Activated CD4-positive, alpha-beta T cell treated with anti-CD3 and anti-CD28 coated beads, Interleukin-2, amount 50 U/mL, for 1 hour (primary cell): ENCODE measurements around the gene SLC12A7.

ENCODE experiments used
- DNase-seq: peaks from one replicate; pipeline ENCODE4 v3.0.0-alpha.2; 2020

Gene SLC12A7

DNA sequence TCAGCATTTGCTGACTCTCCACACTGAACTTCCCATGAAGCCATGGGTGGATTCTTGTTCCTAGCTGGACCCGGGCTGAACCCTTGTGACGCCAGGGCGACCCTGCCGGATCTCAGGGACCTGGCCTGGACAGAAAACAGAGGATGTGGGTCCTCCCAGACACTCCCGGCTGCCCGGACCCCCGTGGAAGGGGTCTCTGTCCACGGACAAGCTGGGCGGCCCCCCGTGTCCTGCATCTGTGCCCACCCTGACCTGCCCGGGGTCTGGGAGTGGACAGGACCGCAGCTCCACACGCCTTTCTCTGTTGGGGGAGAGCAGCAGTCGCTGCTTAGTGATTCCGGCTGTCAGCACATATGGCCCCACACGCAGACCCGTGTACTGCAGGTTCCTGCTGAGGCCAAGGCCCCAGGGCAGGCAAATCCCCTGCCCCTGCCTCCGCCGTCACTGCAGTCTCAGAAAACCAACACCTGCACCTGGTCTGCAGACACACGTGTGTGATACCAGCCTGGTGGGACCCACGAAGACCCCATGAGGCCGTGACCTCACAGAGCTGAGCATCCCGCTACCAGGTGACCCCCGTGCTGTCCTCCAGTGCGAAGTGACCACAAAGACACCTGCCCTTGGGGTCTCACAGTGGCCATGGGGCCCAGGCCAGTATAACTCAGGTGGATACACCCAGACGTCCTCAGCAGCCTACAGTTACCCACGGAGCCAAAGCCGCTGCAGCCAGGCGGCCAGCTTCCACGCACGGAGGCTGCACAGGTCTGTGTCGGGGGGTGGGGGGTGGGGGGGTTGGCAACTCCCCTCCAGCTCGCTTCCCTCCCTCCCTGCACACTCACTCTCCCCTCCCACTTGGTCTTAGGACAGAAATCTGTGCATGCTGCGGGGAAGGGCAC lies 52.6 kb downstream of the SLC12A7 start:
- no peak for DNase-seq

GRCh38 chr5:1058083-1058945 lies 53.5 kb downstream of the SLC12A7 start:
- no peak for DNase-seq

DNA sequence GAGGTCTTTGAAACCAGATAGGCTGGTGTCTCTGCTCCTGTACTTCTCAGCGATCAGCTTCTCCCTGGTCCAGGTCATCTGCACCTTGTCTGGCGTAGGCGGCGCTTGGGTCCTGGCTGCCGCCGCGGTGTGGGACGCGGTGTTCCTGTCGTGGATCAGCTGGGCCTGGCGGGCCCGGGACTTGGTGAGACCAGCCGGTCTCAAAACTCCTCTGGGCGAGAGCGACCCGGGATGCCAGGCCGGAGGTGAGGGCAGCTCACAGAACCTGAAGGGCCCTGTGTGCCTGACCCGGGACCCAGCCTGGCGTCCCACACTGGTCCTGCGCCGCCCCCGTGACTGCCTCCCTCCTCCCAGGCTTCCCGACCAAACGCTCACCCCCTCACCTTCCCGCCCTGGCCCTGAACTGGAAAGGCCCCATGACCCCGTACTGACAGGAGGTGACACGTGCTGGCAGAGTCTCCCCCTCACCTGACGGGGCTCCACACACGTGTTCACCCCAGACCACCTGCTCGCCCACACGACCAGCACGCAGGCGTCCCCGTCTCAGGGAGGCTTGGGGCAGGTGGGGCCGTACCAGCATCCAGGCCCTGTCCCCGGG lies 54.3 kb downstream of the SLC12A7 start:
- no peak for DNase-seq

DNA sequence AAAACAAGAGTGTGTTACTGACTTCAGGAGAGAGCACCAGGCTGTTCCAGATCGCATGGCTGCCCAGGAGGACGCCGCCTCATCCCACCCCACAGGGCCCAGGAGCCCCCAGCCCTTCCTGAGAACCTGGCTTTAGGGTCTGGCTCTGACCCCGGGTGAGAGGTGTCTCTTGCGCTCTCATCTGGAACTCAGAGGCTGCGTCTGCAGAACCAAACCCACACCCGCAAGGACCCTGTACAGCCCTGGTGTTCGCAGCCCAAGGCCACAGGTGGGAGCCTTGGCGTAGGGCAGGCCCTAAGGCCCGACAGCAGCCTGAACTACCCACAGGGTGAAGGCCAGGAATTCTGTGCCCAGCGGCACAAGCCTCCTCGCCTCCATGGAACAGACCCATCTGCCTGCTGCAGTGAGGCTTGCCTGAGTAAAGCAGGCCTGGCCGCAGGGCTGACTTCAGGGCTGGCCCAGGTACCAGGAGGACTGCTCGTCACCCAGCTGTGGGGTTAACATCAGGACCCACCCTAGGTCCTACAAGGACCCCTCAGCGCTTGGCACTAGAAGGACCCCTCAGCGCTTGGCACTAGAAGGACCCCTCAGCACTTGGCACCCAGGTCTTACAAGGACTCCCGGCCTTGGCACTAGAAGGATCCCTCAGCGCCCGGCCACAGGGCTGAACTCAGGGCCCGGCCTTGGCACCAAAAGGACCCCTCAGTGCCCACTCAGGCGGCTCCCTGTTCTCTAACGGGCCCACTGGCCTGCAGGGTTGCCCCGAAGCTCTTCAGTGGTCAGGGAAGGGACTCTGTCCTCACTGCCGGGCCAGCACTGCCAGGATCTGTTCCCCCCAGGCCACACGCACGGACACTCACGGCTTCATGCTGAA lies 55.0 kb downstream of the SLC12A7 start:
- DNase-seq = no peak

- no peak for DNase-seq
Measured at GRCh38 chr5:1055896-1056610, 55.8 kb downstream of the SLC12A7 start.

- no peak for DNase-seq
Measured at GRCh38 chr5:1054799-1055775, 56.8 kb downstream of the SLC12A7 start.

DNA sequence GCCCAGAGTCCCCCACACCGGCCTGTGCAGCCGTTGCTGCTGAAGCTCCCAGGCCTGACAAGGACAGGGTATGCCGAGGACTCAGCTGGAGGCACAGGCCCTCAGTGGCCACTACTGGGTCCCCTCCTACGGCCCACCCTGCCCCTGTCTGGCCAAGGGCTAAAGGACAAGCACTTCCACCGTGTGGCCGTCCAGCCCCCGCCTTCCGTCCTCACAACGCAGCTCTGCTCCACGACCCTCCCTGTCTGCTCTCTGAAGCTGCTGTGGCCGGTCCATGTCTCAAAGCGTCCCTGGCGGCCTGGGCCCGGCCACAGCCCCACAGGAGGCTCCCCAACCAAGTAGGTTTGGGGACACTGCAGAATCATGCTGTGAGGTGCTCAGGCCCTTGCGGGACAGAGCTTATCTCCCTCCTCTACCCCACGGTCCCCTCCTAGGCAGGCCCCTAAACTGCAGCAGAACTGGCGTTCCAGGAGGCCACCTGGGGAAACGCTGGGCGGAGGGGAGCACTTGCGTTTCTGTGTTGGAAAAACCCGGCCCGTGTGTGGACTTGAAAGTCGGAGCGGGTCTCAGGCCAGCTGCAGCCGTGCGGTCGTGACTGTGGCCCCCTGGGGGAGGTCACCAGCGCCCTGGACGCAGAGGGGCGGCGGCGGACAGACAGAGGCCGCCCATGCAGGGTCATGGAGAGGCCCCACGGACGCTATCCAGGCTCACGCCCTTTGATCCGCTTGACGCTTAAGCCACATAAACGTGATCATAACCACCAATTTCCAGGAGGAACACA lies 57.7 kb downstream of the SLC12A7 start:
- DNase-seq = no peak

- no peak for DNase-seq
Measured at GRCh38 chr5:1053391-1054017, 58.4 kb downstream of the SLC12A7 start.

GRCh38 chr5:1052641-1053390 lies 59.0 kb downstream of the SLC12A7 start:
- no peak for DNase-seq

DNA sequence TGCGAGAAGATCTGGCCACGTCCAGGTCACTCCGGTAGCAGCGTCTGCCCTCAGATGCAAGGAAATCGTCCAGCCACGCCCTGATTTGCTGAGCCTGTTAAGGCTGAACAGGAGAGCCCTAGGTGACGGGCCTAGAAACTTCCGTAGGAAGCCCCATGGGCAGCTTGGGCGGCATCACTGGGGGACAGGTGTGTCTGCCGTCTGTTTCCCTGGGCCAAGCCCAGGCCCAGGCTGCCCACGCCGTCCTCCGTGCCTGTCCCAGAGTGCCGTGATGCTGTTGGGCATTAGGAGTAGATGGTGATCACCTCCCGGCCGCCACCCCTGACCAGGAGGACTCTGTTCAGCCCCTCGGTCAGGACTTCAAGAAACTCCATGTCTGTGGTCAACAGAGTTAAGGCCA lies 59.8 kb downstream of the SLC12A7 start:
- no peak for DNase-seq

DNA sequence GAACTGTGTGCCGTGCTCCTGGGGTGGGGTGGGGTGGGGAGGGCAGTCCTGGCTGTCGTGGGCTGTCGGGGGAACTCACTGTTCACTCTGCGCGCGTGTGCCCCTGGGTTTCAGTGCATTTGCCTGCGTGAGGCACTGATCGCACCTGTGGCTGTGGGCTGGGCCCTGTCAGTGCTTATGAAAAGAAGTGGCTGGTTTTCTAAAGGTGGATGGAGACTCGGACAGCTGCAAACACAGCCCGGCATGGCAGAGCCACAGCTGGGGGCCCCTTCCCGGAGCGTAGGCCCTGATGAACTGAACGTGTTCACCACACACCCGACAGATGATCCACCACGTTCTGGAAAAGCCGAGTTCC lies 60.5 kb downstream of the SLC12A7 start:
- DNase-seq = no peak

DNA sequence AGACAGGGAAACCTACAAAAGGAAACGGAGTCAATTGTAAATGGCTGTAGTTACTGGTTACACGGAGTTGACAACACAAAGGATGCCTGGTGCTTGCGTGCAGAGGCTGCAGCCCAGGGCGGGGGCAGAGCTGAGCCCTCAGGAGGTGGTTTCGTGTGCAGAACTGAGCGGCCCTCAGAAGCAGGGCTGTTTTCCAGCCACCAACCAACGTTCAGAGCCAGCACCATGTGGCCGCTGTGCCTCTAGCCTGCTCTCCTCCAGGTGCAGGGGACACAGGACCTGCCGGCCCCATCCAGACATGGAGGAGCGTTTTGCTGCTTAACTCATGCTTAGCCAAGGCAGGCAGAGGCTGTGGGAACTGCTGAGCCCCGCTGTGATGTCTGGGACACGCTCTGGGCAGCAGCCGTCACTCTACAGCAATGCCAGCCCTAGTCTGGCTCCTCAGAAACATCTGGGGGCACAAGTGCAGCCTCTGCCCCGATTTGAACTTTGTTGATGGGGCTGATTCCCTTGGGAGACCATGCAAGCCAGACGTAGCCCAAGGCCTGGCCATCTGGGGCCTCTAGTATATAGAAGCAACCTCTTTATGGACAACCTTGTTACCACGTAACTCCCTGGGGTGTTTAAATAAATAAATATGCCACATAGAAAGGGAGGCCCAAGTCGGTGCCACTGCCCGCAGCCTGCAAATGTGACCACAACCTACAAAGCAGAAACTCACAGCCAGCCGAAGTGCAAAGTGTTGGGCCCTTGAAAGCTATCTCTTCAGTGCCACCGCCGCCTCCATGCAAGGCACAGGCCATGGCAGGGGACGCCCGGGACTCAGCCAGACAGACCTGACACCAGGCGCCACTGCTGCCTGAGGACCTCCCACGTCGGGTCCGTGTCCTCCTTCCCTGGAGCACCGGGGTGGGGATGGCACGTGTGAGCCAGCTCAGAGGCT lies 61.2 kb downstream of the SLC12A7 start:
- no peak for DNase-seq

DNA sequence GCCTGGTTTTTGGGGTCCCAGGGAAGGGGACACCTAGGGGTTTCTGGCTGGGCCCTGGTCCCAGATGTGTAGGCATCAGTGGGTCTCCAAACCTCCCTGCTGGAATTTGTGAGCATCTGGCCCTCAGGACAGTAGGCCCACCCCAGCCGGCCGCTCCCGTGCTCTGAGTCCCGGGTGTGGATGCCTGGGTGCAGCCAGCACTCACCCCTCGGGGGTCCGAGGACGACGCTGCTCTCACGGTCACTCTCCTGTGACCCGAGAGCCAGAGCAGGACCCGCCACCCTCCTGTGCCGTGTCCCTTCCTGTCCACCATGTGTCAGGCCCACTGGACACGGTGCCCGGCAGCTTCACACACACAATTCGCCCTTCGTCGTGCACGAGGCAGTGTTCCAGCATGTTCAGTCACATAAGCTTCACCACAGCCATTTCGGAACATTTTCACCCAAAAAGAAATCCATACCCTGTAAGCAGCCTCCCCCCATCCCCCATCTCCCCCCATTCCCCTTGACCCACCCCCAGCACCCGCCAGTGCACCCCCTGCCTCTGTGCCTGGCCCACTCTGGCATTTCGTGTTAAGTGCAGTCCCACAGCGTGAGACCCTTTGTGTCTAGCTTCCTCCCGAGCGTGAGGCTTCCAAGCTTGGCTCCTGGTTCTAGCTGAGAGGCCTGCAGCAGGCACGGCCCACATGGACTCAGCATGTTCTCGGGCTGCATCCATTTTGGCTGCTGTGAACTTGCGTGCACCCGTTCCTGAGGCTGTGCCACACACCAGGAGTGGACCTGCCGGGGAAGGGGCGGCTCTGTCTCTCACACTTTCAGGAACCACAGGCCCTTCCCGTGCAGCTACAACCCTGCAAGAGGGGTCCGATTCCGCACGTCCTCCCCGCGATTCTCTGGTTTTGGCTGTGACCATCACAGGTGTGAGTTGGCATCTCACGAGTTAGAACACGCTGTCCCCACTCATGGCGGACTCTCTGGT lies 62.7 kb downstream of the SLC12A7 start:
- DNase-seq = no peak

- DNase-seq = no peak
Measured at GRCh38 chr5:1048162-1048721, 63.6 kb downstream of the SLC12A7 start.

DNA sequence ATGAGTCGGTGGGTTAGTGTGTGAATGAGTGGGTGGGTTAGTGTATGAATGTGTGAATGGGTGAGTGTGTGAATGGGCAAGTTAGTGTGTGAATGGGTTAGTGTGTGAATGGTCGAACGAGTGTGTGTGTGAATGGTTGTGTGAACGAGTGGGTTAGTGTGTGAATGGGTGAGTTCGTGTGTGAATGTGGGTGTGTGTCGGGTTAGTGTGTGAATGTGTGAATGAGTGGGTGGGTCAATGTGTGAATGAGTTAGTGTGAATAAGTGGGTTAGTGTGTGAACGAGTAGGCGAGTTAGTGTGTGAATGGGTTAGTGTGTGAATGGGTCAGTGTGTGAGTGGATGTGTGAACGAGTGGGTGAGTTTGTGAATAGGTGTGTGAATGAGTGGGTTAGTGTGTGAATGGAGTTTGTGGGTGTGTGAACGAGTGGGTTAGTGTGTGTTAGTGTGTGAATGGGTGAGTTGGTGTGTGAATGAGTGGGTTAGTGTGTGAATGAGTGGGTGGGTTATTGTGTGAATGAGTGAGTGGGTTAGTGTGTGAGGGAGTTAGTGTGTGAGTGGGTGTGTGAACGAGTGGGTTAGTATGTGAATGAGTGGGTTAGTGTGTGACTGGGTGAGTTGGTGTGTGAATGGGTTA lies 64.4 kb downstream of the SLC12A7 start:
- no peak for DNase-seq
